ENCODE measurements around the gene CXorf66. TPM values are rescaled to one million over a fixed set of nuclear protein-coding genes. Genes with fewer than 3 reads are reported as not detected.

Gene CXorf66
- total and polyA plus RNA-seq, 2 of the 13 experiments (the other 11 are each of a cell fraction or from before 2014, with no cell fraction given), result not detected

DNA sequence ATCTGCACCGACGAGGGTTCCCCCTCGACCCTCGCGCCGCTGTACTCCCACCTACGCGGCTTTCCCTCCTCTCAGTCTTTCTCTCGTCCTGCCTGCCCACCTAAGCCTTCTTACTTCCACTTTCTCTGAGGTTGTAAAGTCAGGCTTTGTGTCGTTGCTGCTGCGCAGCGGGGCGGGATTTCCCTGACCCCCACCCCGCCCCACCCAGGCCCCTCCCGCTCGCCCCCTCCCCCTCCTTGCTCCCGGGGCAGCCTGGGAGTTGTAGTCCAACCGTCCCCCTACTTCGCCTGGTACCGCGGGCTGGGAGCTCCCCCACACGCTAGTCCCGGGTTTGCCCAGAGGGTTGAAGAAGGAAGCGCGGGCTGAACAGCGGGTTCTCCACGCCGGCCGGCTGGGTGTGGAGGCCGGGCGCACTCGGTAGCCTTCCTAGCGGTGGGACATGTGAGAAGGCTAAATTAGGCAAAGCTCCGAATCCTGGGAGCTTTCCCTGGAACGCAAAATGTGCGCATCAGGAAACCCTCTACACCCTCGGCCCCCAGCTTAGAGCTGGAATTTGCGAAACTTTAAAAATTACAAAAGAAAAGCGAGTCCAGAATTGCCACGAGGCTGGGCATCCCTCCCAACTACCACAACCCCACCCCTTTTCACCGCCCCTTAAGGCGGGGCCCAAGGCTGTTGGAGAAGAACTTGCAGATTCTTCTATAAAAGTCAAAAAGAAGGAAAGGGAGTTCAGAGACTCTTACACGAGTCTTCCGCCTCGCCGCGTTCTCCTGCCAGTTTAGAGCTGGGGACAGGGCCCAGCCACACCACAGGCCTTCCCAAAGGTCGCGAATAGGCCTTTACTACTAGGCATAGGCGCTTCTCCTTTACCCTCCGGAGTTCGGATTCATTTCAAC lies 32.2 kb downstream of the CXorf66 start, which contains the start of gene ATP11C (continued):
- no peak for TF ChIP-seq ZNF235 (CRISPR knock-in tag; IDR thresholded peaks at IDR 0.05; ENCODE audit: borderline replicate concordance)
- TF ChIP-seq SYNCRIP (IDR thresholded peaks at IDR 0.05; ENCODE audit: insufficient read depth, low read depth, low read length), result no peak
- TF ChIP-seq BRD4 (CRISPR knock-in tag; IDR thresholded peaks at IDR 0.05), result no peak
- TF ChIP-seq THYN1 (CRISPR knock-in tag; IDR thresholded peaks at IDR 0.05; ENCODE audit: borderline replicate concordance, low read depth), result no peak
- no peak for TF ChIP-seq DR1 (CRISPR knock-in tag; IDR thresholded peaks at IDR 0.05)
- no peak for TF ChIP-seq ZNF512B (CRISPR knock-in tag; IDR thresholded peaks at IDR 0.05; ENCODE audit: borderline replicate concordance)
- 0 out of 2 replicates have a peak, but pooled peaks have one; percentile 48 for TF ChIP-seq ZNF746 (CRISPR knock-in tag; IDR thresholded peaks at IDR 0.05)
- no peak for TF ChIP-seq MYNN (CRISPR knock-in tag; IDR thresholded peaks at IDR 0.05; ENCODE audit: low read depth)
- TF ChIP-seq SP2 (CRISPR knock-in tag; IDR thresholded peaks at IDR 0.05), result no peak
- no peak for TF ChIP-seq ZNF501 (CRISPR knock-in tag; IDR thresholded peaks at IDR 0.05)
- no peak for TF ChIP-seq RCOR2 (CRISPR knock-in tag; IDR thresholded peaks at IDR 0.05)
- TF ChIP-seq NFE2 (CRISPR knock-in tag; IDR thresholded peaks at IDR 0.05), result no peak
- TF ChIP-seq ARID4A (CRISPR knock-in tag; IDR thresholded peaks at IDR 0.05; ENCODE audit: borderline replicate concordance), result peak; percentile 36; the same call in 1 of the 2 replicates
- no peak for TF ChIP-seq POGK (CRISPR knock-in tag; conservative IDR thresholded peaks at IDR 0.05)
- no peak for TF ChIP-seq CBX5 (CRISPR knock-in tag; IDR thresholded peaks at IDR 0.05; ENCODE audit: borderline replicate concordance)
- TF ChIP-seq PAWR (CRISPR knock-in tag; IDR thresholded peaks at IDR 0.05; ENCODE audit: borderline replicate concordance), result no peak
- TF ChIP-seq ZNF703 (CRISPR knock-in tag; IDR thresholded peaks at IDR 0.05; ENCODE audit: borderline replicate concordance), result no peak
- peak; percentile 41; the same call in 1 of the 2 replicates for TF ChIP-seq NR2C2 (CRISPR knock-in tag; IDR thresholded peaks at IDR 0.05; ENCODE audit: borderline replicate concordance)
- TF ChIP-seq MIER3 (CRISPR knock-in tag; IDR thresholded peaks at IDR 0.05; ENCODE audit: borderline replicate concordance), result no peak
- no peak for TF ChIP-seq GABPA (IDR thresholded peaks at IDR 0.05; ENCODE audit: low read depth, low read length)
- TF ChIP-seq GABPA (CRISPR knock-in tag; IDR thresholded peaks at IDR 0.05; ENCODE audit: low read depth), result peak; percentile 38
